Activated naive CD8-positive, alpha-beta T cell treated with anti-CD3 and anti-CD28 coated beads for 36 hours (primary cell): ENCODE data around the gene HCN2. TPM values are rescaled to one million over a fixed set of nuclear protein-coding genes. Genes with fewer than 3 reads are reported as not detected.

Experiments
- DNase-seq: peaks from one replicate; pipeline ENCODE4 v3.0.0; 2021
- H3K27ac Mint-ChIP-seq: one replicate; pipeline ENCODE4 v1.8.0; 2022; ENCODE audit warnings: mild to moderate bottlenecking, moderate library complexity, mixed read lengths
- H3K27me3 Mint-ChIP-seq: one replicate; pipeline ENCODE4 v1.8.0; 2022; ENCODE audit warnings: mild to moderate bottlenecking, mixed read lengths
- H3K36me3 Mint-ChIP-seq: one replicate; pipeline ENCODE4 v1.8.0; 2021; ENCODE audit warnings: mild to moderate bottlenecking, mixed read lengths
- H3K4me1 Mint-ChIP-seq: one replicate; pipeline ENCODE4 v1.8.0; 2021; ENCODE audit warnings: mixed read lengths
- H3K4me3 Mint-ChIP-seq: one replicate; pipeline ENCODE4 v1.8.0; 2022; ENCODE audit warnings: mild to moderate bottlenecking, moderate library complexity, mixed read lengths
- H3K9me3 Mint-ChIP-seq: one replicate; pipeline ENCODE4 v1.8.0; 2022; ENCODE audit warnings: mixed read lengths
- total RNA-seq, 2 experiments: library from RNA; stranded (reverse); gene quantifications; one replicate each; pipeline ENCODE4 v1.2.3, GENCODE V29; 2021

Gene HCN2
- total RNA-seq, 2 experiments from 2014 or later = 0.31 to 0.34 TPM

GRCh38 chr19:588741-589692 is 664 bp upstream of the HCN2 start:
- no peaks in the 10 kb centered on the region for H3K36me3 Mint-ChIP-seq
- peaks cover 47% of the 10 kb centered on the region for H3K27me3 Mint-ChIP-seq
- H3K4me3 Mint-ChIP-seq = no peak overlapping the region
- H3K27ac Mint-ChIP-seq = no peak overlapping the region
- DNase-seq = no peak
- H3K9me3 Mint-ChIP-seq = no peaks in the 10 kb centered on the region
- peaks cover 2% of the 10 kb centered on the region for H3K4me1 Mint-ChIP-seq

- Mint-ChIP-seq H3K9me3 (no peaks in the 10 kb centered on the region), H3K4me3 (no peak overlapping the region), H3K36me3 (no peaks in the 10 kb centered on the region), H3K27ac (no peak overlapping the region), H3K4me1 (peaks cover 2% of the 10 kb centered on the region), H3K27me3 (peaks cover 50% of the 10 kb centered on the region)
- DNase-seq = peak; percentile 55
These were observed 690 bp downstream of the HCN2 start for GRCh38 chr19:590396-590745.

- H3K9me3 Mint-ChIP-seq = no peaks in the 10 kb centered on the region
- no peaks in the 10 kb centered on the region for H3K36me3 Mint-ChIP-seq
- H3K27ac Mint-ChIP-seq = no peak overlapping the region
- H3K4me1 Mint-ChIP-seq = peaks cover 2% of the 10 kb centered on the region
- DNase-seq = no peak
- H3K27me3 Mint-ChIP-seq = peaks cover 49% of the 10 kb centered on the region
- no peak overlapping the region for H3K4me3 Mint-ChIP-seq
These were observed 1.0 kb downstream of the HCN2 start for GRCh38 chr19:590750-591098.

- Mint-ChIP-seq H3K4me1 (peaks cover 2% of the 10 kb centered on the region), H3K36me3 (no peaks in the 10 kb centered on the region), H3K9me3 (no peaks in the 10 kb centered on the region), H3K27ac (no peak overlapping the region), H3K4me3 (no peak overlapping the region), H3K27me3 (peaks cover 45% of the 10 kb centered on the region)
- no peak for DNase-seq
These were observed 1.6 kb downstream of the HCN2 start for GRCh38 chr19:591099-591958.

- H3K9me3 Mint-ChIP-seq = no peaks in the 10 kb centered on the region
- no peaks in the 10 kb centered on the region for H3K36me3 Mint-ChIP-seq
- peaks cover 43% of the 10 kb centered on the region for H3K27me3 Mint-ChIP-seq
- H3K27ac Mint-ChIP-seq = no peak overlapping the region
- no peak for DNase-seq
- H3K4me1 Mint-ChIP-seq = peaks cover 2% of the 10 kb centered on the region
- H3K4me3 Mint-ChIP-seq = no peak overlapping the region
These were observed 2.4 kb downstream of the HCN2 start for GRCh38 chr19:592101-592500.

- Mint-ChIP-seq H3K27ac (no peak overlapping the region), H3K27me3 (peaks cover 40% of the 10 kb centered on the region), H3K4me1 (peaks cover 2% of the 10 kb centered on the region), H3K9me3 (no peaks in the 10 kb centered on the region), H3K36me3 (no peaks in the 10 kb centered on the region), H3K4me3 (no peak overlapping the region)
- no peak for DNase-seq
These were observed 3.4 kb downstream of the HCN2 start for GRCh38 chr19:593055-593454.

GRCh38 chr19:593505-593904 is 3.8 kb downstream of the HCN2 start:
- H3K27me3 Mint-ChIP-seq = peaks cover 37% of the 10 kb centered on the region
- peaks cover 2% of the 10 kb centered on the region for H3K4me1 Mint-ChIP-seq

GRCh38 chr19:594265-594870 is 4.7 kb downstream of the HCN2 start:
- no peak overlapping the region for H3K4me3 Mint-ChIP-seq
- peaks cover 30% of the 10 kb centered on the region for H3K27me3 Mint-ChIP-seq
- DNase-seq = no peak
- no peaks in the 10 kb centered on the region for H3K9me3 Mint-ChIP-seq
- H3K27ac Mint-ChIP-seq = no peak overlapping the region
- H3K36me3 Mint-ChIP-seq = no peaks in the 10 kb centered on the region
- H3K4me1 Mint-ChIP-seq = no peaks in the 10 kb centered on the region

More at GRCh38 chr19:593505-593904, 3.8 kb downstream of the HCN2 start:
- DNase-seq = no peak
- Mint-ChIP-seq H3K36me3 (no peaks in the 10 kb centered on the region), H3K4me3 (no peak overlapping the region), H3K9me3 (no peaks in the 10 kb centered on the region), H3K27ac (no peak overlapping the region)

- Mint-ChIP-seq H3K9me3 (no peaks in the 10 kb centered on the region), H3K4me1 (no peaks in the 10 kb centered on the region), H3K4me3 (no peak overlapping the region), H3K27ac (no peak overlapping the region), H3K36me3 (no peaks in the 10 kb centered on the region), H3K27me3 (peaks cover 27% of the 10 kb centered on the region)
- no peak for DNase-seq
These were observed 5.9 kb downstream of the HCN2 start for GRCh38 chr19:595326-596262.

- DNase-seq = no peak
- Mint-ChIP-seq H3K4me3 (no peak overlapping the region), H3K9me3 (no peaks in the 10 kb centered on the region), H3K27ac (no peak overlapping the region), H3K4me1 (no peaks in the 10 kb centered on the region), H3K27me3 (peaks cover 23% of the 10 kb centered on the region), H3K36me3 (no peaks in the 10 kb centered on the region)
These were observed 6.6 kb downstream of the HCN2 start for GRCh38 chr19:596263-596655.

GRCh38 chr19:597406-598315 is 8.0 kb downstream of the HCN2 start:
- Mint-ChIP-seq H3K4me1 (no peaks in the 10 kb centered on the region), H3K27ac (peak overlapping the region; percentile 29), H3K36me3 (no peaks in the 10 kb centered on the region), H3K27me3 (peaks cover 12% of the 10 kb centered on the region), H3K9me3 (no peaks in the 10 kb centered on the region), H3K4me3 (no peak overlapping the region)
- no peak for DNase-seq

- H3K4me1 Mint-ChIP-seq = peaks cover 2% of the 10 kb centered on the region
- H3K27me3 Mint-ChIP-seq = no peaks in the 10 kb centered on the region
- H3K4me3 Mint-ChIP-seq = no peak overlapping the region
- H3K36me3 Mint-ChIP-seq = no peaks in the 10 kb centered on the region
- no peak for DNase-seq
- H3K27ac Mint-ChIP-seq = no peak overlapping the region
- H3K9me3 Mint-ChIP-seq = peaks cover 3% of the 10 kb centered on the region
These were observed 11.6 kb downstream of the HCN2 start for GRCh38 chr19:601310-601709.

GRCh38 chr19:601790-602189 is 12.1 kb downstream of the HCN2 start:
- no peak for DNase-seq
- H3K4me3 Mint-ChIP-seq = no peak overlapping the region
- H3K36me3 Mint-ChIP-seq = no peaks in the 10 kb centered on the region
- peaks cover 2% of the 10 kb centered on the region for H3K4me1 Mint-ChIP-seq
- no peaks in the 10 kb centered on the region for H3K27me3 Mint-ChIP-seq
- no peak overlapping the region for H3K27ac Mint-ChIP-seq
- H3K9me3 Mint-ChIP-seq = peaks cover 3% of the 10 kb centered on the region
